ENCODE results near the gene ANXA4. TPM values are rescaled to one million over a fixed set of nuclear protein-coding genes. Genes with fewer than 3 reads are reported as not detected.

ANXA4 gene
- 100 to 1,000 TPM; 255 to 291 (median 256) TPM for polyA plus RNA-seq (ENCODE audit: insufficient read length in 4 of 4)

GRCh38 chr2:69741575-69742321 lies at the start of gene ANXA4:
Gene ANXA4, plus strand, starts transcription at chr2:69742134. Its CDS starts 39,432 bp downstream, at chr2:69781566.
- peak in 3 of 4 donors; percentile 52 to 65 (median 64) for DNase-seq (ENCODE audit: low read depth in 4 of 4, low spot score in 3 of 4)

GRCh38 chr2:69692424-69692823 lies 49.5 kb upstream of the ANXA4 start:
- DNase-seq (ENCODE audit: low read depth in 4 of 4, low spot score in 3 of 4) = no peak

GRCh38 chr2:69693059-69693774 lies 48.7 kb upstream of the ANXA4 start:
- no peak for DNase-seq (ENCODE audit: low read depth in 4 of 4, low spot score in 3 of 4)

DNA sequence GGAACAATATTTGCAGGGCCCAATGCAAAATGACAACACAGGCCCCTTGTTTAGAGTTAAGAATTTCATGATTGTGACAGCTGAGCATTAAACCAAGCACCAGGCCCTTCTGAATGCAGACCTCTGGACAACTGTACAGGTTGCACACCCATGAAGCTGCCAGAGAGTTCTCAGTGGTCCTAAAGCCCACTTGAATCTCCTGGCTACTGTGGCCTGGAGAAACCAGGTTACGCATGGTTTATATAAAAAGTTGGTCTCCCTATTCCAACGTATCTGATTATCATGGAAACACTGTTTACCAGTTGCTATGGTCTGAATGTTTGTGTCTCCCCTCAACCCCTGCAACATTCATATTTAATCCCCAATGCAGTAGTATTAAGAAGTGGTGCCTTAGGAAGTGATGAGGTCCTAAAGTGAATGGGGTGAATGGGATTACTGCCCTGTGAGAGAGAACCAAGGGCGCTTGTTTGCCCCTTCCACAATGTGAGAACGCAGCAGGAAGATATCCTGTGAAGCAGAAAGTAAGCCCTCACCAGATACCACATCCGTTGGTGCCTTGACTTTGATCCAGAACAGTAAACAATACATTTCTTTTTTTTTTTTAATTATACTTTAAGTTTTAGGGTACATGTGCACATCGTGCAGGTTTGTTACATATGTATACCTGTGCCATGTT lies 48.0 kb upstream of the ANXA4 start:
- DNase-seq (ENCODE audit: low read depth in 4 of 4, low spot score in 3 of 4) = no peak

DNA sequence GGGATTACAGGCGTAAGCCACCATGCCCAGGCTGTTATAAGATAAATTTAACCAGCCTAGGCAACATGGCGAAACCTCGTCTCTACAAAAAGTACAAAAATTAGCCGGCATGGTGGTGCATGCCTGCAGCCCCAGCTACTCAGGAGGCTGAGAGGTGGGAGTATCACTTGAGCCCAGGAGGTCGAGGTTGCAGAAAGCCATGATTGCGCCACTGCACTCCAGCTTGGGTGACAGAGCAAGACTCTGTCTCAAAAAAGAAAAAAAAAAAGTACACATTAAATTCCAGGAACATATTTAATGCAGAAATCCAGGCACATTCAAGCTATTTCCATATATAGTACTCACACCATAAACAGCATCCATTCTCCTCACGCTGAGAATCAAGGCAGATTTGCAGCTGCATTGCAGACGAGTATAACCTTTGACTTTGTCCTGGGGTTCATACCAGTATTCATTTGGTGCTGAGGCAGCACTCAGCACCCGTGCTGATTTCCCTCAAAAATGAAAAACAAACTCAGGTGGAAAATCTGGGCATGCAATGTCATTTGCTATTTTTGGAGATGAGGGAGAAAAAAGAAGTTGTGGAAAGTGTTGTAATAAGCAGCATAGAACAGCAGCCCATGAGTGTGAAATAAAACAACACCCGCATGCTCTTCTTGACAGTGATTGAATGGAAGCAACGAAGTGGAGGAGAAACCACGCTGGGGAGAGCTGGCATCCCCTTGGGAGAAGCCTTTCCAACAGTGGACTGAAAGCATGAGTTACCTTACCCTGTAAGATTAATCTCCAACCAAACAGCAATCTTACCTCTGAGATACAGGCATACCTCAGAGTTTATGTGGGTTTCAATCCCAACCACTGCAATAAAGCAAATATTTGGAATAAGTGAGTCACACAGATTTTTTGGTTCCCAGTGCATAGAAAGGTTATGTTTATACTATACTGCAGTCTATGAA lies 46.8 kb upstream of the ANXA4 start:
- no peak for DNase-seq (ENCODE audit: low read depth in 4 of 4, low spot score in 3 of 4)

GRCh38 chr2:69695850-69696216 lies 46.1 kb upstream of the ANXA4 start:
- no peak for DNase-seq (ENCODE audit: low read depth in 4 of 4, low spot score in 3 of 4)

- no peak for DNase-seq (ENCODE audit: low read depth in 4 of 4, low spot score in 3 of 4)
Observed at GRCh38 chr2:69700381-69700780, 41.6 kb upstream of the ANXA4 start.

GRCh38 chr2:69701100-69701945 lies 40.6 kb upstream of the ANXA4 start:
- no peak for DNase-seq (ENCODE audit: low read depth in 4 of 4, low spot score in 3 of 4)

- DNase-seq (ENCODE audit: low read depth in 4 of 4, low spot score in 3 of 4) = no peak
Observed at GRCh38 chr2:69703189-69703588, 38.7 kb upstream of the ANXA4 start.

DNA sequence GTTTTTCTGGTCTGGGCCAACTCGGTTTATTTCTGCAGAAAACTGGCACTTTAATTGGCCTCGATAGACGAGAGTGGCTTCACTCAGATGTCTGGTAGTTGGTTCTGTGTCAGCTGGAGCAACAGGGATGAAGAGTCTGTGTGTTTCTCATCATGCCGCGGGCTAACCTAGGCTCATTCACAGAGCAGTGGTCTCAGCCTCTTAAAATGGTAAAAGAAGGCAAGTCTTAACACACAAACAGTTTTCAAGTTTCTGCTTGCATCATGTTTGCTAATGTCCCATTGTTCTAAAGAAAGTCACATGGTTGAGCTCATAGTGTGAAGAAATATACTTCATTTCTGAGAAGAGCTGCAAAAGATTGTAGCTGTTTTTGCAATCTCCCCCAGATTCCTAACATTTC lies 37.5 kb upstream of the ANXA4 start:
- DNase-seq (ENCODE audit: low read depth in 4 of 4, low spot score in 3 of 4) = no peak

DNA sequence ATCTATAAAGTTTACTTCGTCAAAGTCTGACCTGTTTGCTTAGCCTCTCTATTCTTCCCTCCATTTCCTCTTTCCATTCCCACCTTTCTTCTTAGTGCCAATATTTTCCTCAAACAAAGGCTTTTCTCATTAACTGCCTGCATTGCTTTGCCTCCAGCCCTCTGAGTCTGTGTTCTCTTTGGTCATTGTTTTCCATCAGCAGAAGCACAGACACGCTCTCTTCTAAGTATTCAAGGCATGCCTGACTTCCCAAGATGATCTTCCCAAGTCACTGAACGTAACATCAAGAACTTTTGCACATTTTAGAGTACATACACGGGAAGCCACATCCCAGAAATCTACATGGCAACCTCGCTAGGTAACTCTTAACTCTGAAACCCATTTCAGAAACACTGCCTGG lies 32.6 kb upstream of the ANXA4 start:
- DNase-seq (ENCODE audit: low read depth in 4 of 4, low spot score in 3 of 4) = no peak

GRCh38 chr2:69711971-69712370 lies 30.0 kb upstream of the ANXA4 start:
- DNase-seq (ENCODE audit: low read depth in 4 of 4, low spot score in 3 of 4) = no peak

GRCh38 chr2:69714024-69714423 lies 27.9 kb upstream of the ANXA4 start:
- DNase-seq (ENCODE audit: low read depth in 4 of 4, low spot score in 3 of 4) = no peak

DNA sequence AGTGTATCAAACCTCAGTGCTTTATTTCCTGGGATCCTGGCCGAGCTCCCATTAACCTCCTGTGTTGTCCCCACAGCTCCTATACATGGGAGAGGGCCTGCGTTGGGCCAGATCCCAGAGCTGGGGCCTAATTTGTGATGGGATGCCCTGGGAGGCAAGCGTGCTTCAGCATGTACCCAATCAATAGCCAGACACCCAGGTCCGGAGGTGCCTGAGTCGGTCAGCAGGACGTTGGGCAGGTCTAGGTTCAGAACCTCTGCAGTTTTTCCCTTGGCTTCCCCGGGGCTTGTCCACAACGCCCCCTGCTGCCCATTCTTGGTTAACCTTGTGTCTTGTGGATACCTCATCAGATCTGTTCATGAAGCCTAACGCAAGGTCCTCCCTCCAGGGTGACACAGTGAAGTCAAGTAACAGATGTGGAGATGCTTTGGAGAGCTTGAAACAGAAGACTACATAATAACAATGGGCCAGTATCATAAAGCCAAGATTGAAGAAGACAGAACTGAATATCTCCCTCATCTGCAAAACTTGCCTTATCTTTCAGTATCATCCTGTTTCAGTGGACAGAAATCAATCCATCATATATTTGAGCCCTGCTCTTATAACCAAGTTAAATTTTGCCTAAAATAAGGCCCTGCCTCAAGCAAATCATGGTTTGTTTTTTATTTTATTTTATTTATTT lies 27.3 kb upstream of the ANXA4 start:
- DNase-seq (ENCODE audit: low read depth in 4 of 4, low spot score in 3 of 4) = peak; percentile 51 to 60 (median 56)

DNA sequence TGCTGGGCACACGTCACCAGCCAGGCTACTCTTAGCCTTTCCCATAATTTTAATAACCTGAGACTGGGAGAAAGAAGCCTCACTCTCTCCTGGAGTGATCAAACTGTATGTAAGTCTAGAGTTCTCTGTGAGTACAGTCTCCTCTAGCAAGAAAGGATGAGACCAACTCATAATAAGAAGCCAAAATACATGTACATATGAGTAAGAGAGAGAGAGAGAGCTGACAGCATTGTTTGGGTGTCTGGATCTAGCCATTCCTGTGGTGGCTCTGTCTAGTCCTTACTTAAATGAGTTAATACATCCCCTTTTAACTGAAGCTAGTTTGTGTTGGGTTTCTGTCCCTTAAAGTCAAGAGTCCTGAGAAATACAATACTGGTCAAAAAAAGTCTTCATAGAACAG lies 26.0 kb upstream of the ANXA4 start:
- no peak for DNase-seq (ENCODE audit: low read depth in 4 of 4, low spot score in 3 of 4)

DNA sequence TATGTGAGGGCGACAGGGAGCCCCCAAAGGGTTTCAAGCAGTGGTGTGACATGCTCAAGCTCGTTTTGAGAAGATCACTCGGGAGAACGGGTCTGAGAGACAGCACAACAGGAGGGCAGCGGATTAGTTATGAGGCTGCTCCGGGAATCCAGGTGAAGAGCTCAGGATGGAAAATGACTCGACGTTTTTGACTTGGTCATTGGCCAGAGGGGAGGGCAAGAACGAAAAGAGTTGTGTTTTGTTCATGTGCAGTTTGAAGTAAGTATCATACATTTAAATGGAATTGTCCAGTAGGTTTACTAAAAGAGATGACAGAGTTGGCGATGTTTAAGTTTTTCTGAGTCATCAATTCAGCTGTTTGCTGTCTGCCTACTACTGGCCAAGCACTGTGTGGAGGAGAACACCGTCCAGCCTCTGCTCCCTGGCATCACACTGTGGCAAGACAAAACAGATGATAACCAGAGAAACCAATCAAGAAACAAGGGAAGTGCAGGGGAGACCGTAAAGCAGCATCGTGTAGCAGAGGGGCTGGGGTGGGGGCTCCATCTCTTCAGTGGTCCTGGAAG lies 25.3 kb upstream of the ANXA4 start:
- DNase-seq (ENCODE audit: low read depth in 4 of 4, low spot score in 3 of 4) = no peak

GRCh38 chr2:69717186-69717585 lies 24.7 kb upstream of the ANXA4 start:
- DNase-seq (ENCODE audit: low read depth in 4 of 4, low spot score in 3 of 4) = no peak

DNA sequence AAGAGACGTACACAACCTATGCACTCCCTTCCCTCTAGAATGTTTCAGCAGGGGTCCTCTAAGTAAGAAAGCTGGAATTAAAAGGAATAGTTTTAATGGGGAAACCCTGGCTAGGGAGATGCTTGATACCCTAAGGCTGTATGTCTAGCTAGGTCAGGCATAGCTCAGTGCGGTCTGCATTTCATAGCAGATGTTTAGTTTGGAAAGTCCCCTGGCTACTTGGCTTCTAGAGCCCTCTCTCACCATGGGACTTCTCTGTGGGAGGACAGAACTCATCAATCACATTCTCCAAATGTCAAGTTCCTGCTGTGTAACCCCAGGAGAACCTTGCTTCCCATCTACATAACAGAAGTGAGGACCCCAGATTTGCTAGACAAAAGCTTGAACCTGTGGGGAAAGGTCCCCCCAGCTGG lies 24.1 kb upstream of the ANXA4 start:
- no peak for DNase-seq (ENCODE audit: low read depth in 4 of 4, low spot score in 3 of 4)
